Activated T-cell treated with anti-CD3 and anti-CD28 coated beads for 48 hours (primary cell): ENCODE data around the gene SLIT3.
"Not testable (repeated sequence)": the region's sequence is repeated elsewhere in the genome, so short reads cannot be mapped to it uniquely, and the experiment has no call there.

Source experiments
- DNase-seq: peaks from one replicate; pipeline ENCODE4 v3.0.0-alpha.2; 2020; ENCODE audit warnings: low read depth

Gene SLIT3

GRCh38 chr5:168637793-168638192 lies 663.1 kb downstream of the SLIT3 start:
- DNase-seq = no peak

GRCh38 chr5:168637281-168637680 lies 663.7 kb downstream of the SLIT3 start:
- DNase-seq = no peak

- DNase-seq = not testable (repeated sequence)
Measured at GRCh38 chr5:168630958-168631357, 670.0 kb downstream of the SLIT3 start.

DNA sequence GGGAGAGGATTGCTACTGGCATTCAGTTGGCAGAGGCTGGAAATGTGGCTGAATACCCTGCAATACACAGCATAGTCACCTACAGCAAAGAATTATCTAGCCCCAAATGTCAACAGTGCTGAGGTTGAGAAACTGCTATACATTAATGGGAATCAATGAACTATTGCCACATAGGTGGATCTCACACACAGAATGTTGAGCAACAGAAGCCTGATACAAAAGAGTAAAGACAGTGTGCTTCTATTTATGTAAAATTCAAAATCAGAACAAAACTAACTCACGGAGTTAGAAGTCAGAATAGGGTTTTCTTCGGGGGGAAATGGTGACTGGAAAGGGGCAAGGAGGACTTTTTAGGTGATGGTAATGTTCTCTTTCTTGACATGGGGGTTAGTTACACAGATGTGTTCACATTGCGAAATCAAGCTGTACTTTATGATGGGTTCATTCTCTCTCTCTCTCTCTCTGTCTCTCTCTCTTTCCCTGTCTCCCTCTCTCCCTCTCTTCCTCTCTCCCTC lies 676.0 kb downstream of the SLIT3 start:
- DNase-seq = no peak

- no peak for DNase-seq
Measured at GRCh38 chr5:168620807-168621206, 680.1 kb downstream of the SLIT3 start.

GRCh38 chr5:168614661-168615060 lies 686.3 kb downstream of the SLIT3 start:
- no peak for DNase-seq

DNA sequence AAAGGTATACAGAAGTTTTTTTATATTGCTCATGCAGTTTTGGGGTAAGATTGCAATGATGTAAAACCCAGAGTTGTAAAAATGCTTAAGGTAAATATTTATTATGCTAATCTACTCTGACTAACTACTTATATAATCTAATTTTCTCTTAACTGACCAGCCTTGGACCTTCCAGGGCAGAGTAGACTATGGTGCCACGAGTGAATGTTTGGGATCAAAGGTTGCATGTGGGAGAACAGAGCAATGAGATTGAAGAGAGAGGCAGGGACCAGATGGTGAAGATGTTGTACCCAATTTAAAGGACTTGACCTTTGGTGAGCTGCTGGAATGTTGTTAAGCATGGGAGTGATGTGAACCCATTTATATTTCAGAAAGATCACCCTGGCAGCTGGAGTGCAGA lies 686.9 kb downstream of the SLIT3 start:
- no peak for DNase-seq

- no peak for DNase-seq
Measured at GRCh38 chr5:168613396-168613795, 687.5 kb downstream of the SLIT3 start.

DNA sequence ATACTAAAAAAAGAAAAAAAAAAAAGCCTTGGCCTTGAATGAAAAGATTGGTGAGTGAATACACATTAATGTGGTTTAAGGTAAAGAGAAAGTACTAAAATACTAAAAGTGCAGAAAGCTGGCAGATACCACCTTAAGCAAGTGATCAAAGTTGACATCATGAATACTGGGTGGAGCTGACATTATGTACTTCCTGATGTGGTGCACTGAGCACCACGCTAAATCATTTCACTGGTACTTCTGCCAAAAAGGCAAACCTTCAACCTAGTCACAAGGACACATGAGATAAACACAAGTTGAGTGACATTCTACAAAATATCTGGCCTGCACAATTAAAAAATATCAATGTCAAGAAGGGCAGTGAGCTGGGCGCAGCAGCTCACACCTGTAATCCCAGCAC lies 687.9 kb downstream of the SLIT3 start:
- DNase-seq = no peak

DNA sequence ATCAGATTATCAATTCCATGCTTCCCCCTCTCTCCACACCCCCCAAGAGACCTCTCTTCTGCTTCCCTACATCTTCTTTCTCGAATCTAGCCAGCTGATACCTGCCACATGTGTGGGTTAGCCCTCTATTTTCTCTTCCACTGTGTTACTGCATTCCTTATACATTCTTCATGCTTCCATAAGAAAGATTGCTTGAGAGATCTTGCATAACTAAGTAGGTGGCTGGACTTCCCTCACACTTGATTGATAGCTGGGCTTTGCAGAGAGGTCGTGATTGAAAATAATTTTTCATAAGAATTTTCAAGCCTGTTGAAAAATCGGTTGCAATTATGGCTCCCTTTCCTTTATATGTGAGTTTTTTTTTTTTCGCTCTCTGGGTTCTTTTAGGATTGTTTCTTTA lies 688.8 kb downstream of the SLIT3 start:
- no peak for DNase-seq
